H1 (cell line): ENCODE measurements around the gene PPP1R13B. TPM values are rescaled to one million over a fixed set of nuclear protein-coding genes. Genes with fewer than 3 reads are reported as not detected.

Source experiments
- CTCF ChIA-PET: fragments of 300-600 bp; sonication (Branson Sonifier 250); formaldehyde crosslinking; loops from one replicate; lab custom pipeline; 2021; ENCODE audit not compliant: partially characterized antibody; lab: Charles Lee
- POLR2A ChIA-PET: fragments of 300-600 bp; sonication (Branson Sonifier 250); formaldehyde crosslinking; loops from one replicate; lab custom pipeline; 2021; ENCODE audit warnings: inconsistent platforms; ENCODE audit not compliant: partially characterized antibody; lab: Charles Lee
- DNase-seq, 2 experiments: peaks; one replicate each; pipeline versions ENCODE4 v3.0.0 to v3.0.0-alpha.2; 2010 to 2022; ENCODE audit warnings: low spot score in 2 of 2, low read depth in 1 of 2, mixed read lengths in 1 of 2
- FAIRE-seq: peaks from 2 replicates; lab custom pipeline; 2011; peaks lifted over from hg19 to GRCh38; lab: Jason Lieb, UNC
- H2AFZ ChIP-seq: 2 replicates; pipeline ENCODE4 v1.8.1; 2012; ENCODE audit warnings: low read length, inconsistent platforms
- H2AK5ac ChIP-seq: 2 replicates; pipeline ENCODE4 v1.6.1; 2013; ENCODE audit warnings: low read depth, low read length
- H2BK120ac ChIP-seq: replicated peaks from 2 replicates; pipeline ENCODE3; 2013; ENCODE audit warnings: low read depth, low read length, inconsistent platforms
- H2BK12ac ChIP-seq: 2 replicates; pipeline ENCODE4 v1.6.1; 2013; ENCODE audit warnings: low read depth, low read length
- H2BK15ac ChIP-seq: 2 replicates; pipeline ENCODE4 v1.6.1; 2013; ENCODE audit warnings: low read length
- H2BK20ac ChIP-seq: 2 replicates; pipeline ENCODE4 v1.6.1; 2013; ENCODE audit warnings: low read length
- H2BK5ac ChIP-seq: 2 replicates; pipeline ENCODE4 v1.6.1; 2013; ENCODE audit warnings: low read depth, low read length
- H3K14ac ChIP-seq: 2 replicates; pipeline ENCODE4 v1.6.1; 2013; ENCODE audit warnings: inconsistent platforms; ENCODE audit not compliant: insufficient read length
- H3K18ac ChIP-seq: 2 replicates; pipeline ENCODE4 v1.6.1; 2013; ENCODE audit warnings: low read length; ENCODE audit errors: extremely low read depth
- H3K23ac ChIP-seq: 2 replicates; pipeline ENCODE4 v1.6.1; 2013; ENCODE audit warnings: inconsistent platforms; ENCODE audit not compliant: insufficient read length
- H3K23me2 ChIP-seq: 2 replicates; pipeline ENCODE4 v1.6.1; 2013; ENCODE audit warnings: low read depth, low read length
- H3K27ac ChIP-seq: 2 replicates; pipeline ENCODE4 v1.6.1; 2011; ENCODE audit warnings: low read depth, low read length, inconsistent platforms
- H3K27me3 ChIP-seq, 4 experiments: replicated peaks in 1 of 4; 1 replicate in 1 of 4; 2 replicates in 3 of 4; pipeline versions ENCODE4 v1.6.1 to v1.8.1; 2011 to 2013; ENCODE audit warnings: low read length in 3 of 4, mild to moderate bottlenecking in 3 of 4, inconsistent platforms in 2 of 4, mixed read lengths in 2 of 4, moderate library complexity in 1 of 4; ENCODE audit not compliant: control insufficient read depth in 3 of 4, insufficient read depth in 3 of 4; ENCODE audit errors: extremely low read depth in 1 of 4
- H3K36me3 ChIP-seq, 4 experiments: 2 replicates each; pipeline versions ENCODE4 v1.6.1 to v1.8.1; 2011 to 2013; ENCODE audit warnings: mild to moderate bottlenecking in 4 of 4, low read length in 3 of 4, moderate library complexity in 2 of 4, control low read depth in 1 of 4, inconsistent platforms in 1 of 4; ENCODE audit not compliant: insufficient read depth in 4 of 4, control insufficient read depth in 2 of 4
- H3K4ac ChIP-seq: replicated peaks from 2 replicates; pipeline ENCODE3; 2013; ENCODE audit warnings: low read length, low read depth, mixed read lengths, inconsistent platforms; ENCODE audit not compliant: insufficient read length
- H3K4me1 ChIP-seq, 4 experiments: replicated peaks in 1 of 4; 1 replicate in 1 of 4; 2 replicates in 3 of 4; pipeline versions ENCODE4 v1.6.1 to v1.8.1; 2011 to 2013; ENCODE audit warnings: low read length in 3 of 4, inconsistent platforms in 2 of 4, mixed read lengths in 1 of 4; ENCODE audit not compliant: insufficient read depth in 4 of 4, control insufficient read depth in 3 of 4
- H3K4me2 ChIP-seq, 2 experiments: 2 replicates each; pipeline versions ENCODE4 v1.6.1 to v1.8.1; 2011 to 2013; ENCODE audit warnings: low read depth in 2 of 2, low read length in 2 of 2, control low read depth in 1 of 2, inconsistent platforms in 1 of 2, mild to moderate bottlenecking in 1 of 2; ENCODE audit not compliant: insufficient read depth in 1 of 2
- H3K4me3 ChIP-seq, 4 experiments: fragments of 200-600, 300-600 bp in 1 of 4; sonication (generic), shearing (Covaris generic), sonication (Bioruptor Twin) in 1 of 4; 2 replicates each; pipeline versions ENCODE4 v1.5.1 to v1.8.1; 2011 to 2016; ENCODE audit warnings: low read length in 4 of 4, low read depth in 3 of 4, control low read depth in 2 of 4, inconsistent platforms in 2 of 4, mild to moderate bottlenecking in 2 of 4, mixed read lengths in 1 of 4, moderate library complexity in 1 of 4; ENCODE audit not compliant: insufficient read depth in 2 of 4; ENCODE audit errors: extremely low read depth in 1 of 4
- H3K56ac ChIP-seq: replicated peaks from 2 replicates; pipeline ENCODE3; 2013; ENCODE audit warnings: low read depth, mild to moderate bottlenecking, mixed read lengths, low read length, inconsistent platforms; ENCODE audit not compliant: insufficient read length
- H3K79me1 ChIP-seq: 2 replicates; pipeline ENCODE4 v1.6.1; 2013; ENCODE audit warnings: low read depth, low read length, control low read depth
- H3K79me2 ChIP-seq, 2 experiments: 2 replicates each; pipeline versions ENCODE4 v1.6.1 to v1.8.1; 2012 to 2013; ENCODE audit warnings: low read length in 2 of 2, mild to moderate bottlenecking in 2 of 2, inconsistent platforms in 1 of 2; ENCODE audit not compliant: insufficient read depth in 2 of 2, control insufficient read depth in 1 of 2
- H3K9ac ChIP-seq, 4 experiments: replicated peaks in 1 of 4; 1 replicate in 1 of 4; 2 replicates in 3 of 4; pipeline versions ENCODE4 v1.6.1 to v1.8.1; 2011 to 2013; ENCODE audit warnings: low read depth in 3 of 4, low read length in 3 of 4, control low read depth in 2 of 4, mild to moderate bottlenecking in 2 of 4, moderate library complexity in 2 of 4, inconsistent platforms in 1 of 4; ENCODE audit errors: extremely low read depth in 1 of 4
- H3K9me3 ChIP-seq, 2 experiments: 2 replicates each; pipeline versions ENCODE4 v1.6.1 to v1.8.1; 2012 to 2013; ENCODE audit warnings: mild to moderate bottlenecking in 2 of 2, moderate library complexity in 2 of 2, control low read depth in 1 of 2, inconsistent platforms in 1 of 2, low read depth in 1 of 2, low read length in 1 of 2, mixed read lengths in 1 of 2; ENCODE audit not compliant: insufficient read depth in 2 of 2
- H4K20me1 ChIP-seq, 2 experiments: replicated peaks in 1 of 2; 2 replicates each; pipeline versions ENCODE3 to v1.8.1; 2011 to 2013; ENCODE audit warnings: inconsistent platforms in 2 of 2, low read length in 2 of 2, mild to moderate bottlenecking in 1 of 2; ENCODE audit not compliant: insufficient read depth in 2 of 2, control insufficient read depth in 1 of 2
- H4K5ac ChIP-seq: 2 replicates; pipeline ENCODE4 v1.6.1; 2013; ENCODE audit warnings: low read length, low read depth, mixed read lengths, inconsistent platforms; ENCODE audit not compliant: insufficient read length
- H4K8ac ChIP-seq: 2 replicates; pipeline ENCODE4 v1.8.0; 2013; ENCODE audit warnings: mild to moderate bottlenecking, moderate library complexity, low read length, inconsistent platforms; ENCODE audit not compliant: insufficient read depth; ENCODE audit errors: extremely low read depth
- H4K91ac ChIP-seq: replicated peaks from 2 replicates; pipeline ENCODE3; 2013; ENCODE audit warnings: low read length, mixed read lengths, inconsistent platforms; ENCODE audit not compliant: insufficient read length
- BRCA1 ChIP-seq: IDR thresholded peaks from 2 replicates; pipeline ENCODE4 v1.6.1; 2012; ENCODE audit warnings: low read depth, low read length, improper control_type of control experiment
- CBX5 ChIP-seq: fragments of 300-800, 300-1000 bp; sonication (generic); IDR thresholded peaks from 2 replicates; pipeline ENCODE4 v1.7.1; 2016; ENCODE audit warnings: antibody characterized with exemption, low read length, low read depth
- CHD2 ChIP-seq: IDR thresholded peaks from 2 replicates; pipeline ENCODE4 v1.6.1; 2012; ENCODE audit warnings: low read length, improper control_type of control experiment
- HDAC6 ChIP-seq: IDR thresholded peaks from one replicate; pipeline ENCODE4 v1.7.1; 2012; ENCODE audit warnings: low read depth, mild to moderate bottlenecking, inconsistent platforms, low read length, moderate library complexity
- JUN ChIP-seq: IDR thresholded peaks from 2 replicates; pipeline ENCODE4 v1.6.1; 2011; ENCODE audit warnings: low read depth, mild to moderate bottlenecking, improper control_type of control experiment, low read length
- NANOG ChIP-seq: IDR thresholded peaks from 2 replicates; pipeline ENCODE4 v1.6.1; 2011; ENCODE audit warnings: low read length, low read depth, mild to moderate bottlenecking, inconsistent platforms; ENCODE audit not compliant: insufficient read depth, poor library complexity, severe bottlenecking
- SP1 ChIP-seq: IDR thresholded peaks from 2 replicates; pipeline ENCODE4 v1.6.1; 2011; ENCODE audit warnings: low read depth, low read length
- SP4 ChIP-seq: IDR thresholded peaks from 2 replicates; pipeline ENCODE4 v1.6.1; 2012; ENCODE audit warnings: low read length, inconsistent platforms
- WGBS, 2 experiments: shearing (Covaris generic) in 1 of 2; methylation state at CpG; one replicate each; pipeline versions ENCODE4 v1.1.6 to v1.1.7; 2013 to 2015; ENCODE audit warnings: low lambda C conversion rate in 2 of 2, mixed read lengths in 2 of 2, inconsistent platforms in 1 of 2, low coverage in 1 of 2, missing lambda C conversion rate in 1 of 2; ENCODE audit not compliant: insufficient replicate concordance in 2 of 2, insufficient coverage in 1 of 2, insufficient read length in 1 of 2; ENCODE audit errors: extremely low coverage in 1 of 2, missing lambda C conversion rate in 1 of 2; 5-methylcytosine and 5-hydroxymethylcytosine counted together
- polyA plus RNA-seq, 7 experiments: library from polyadenylated mRNA; depleted of rRNA in 3 of 7; stranded (reverse) in 5 of 7; unstranded in 2 of 7; fragments of >200 nt in 5 of 7; fragments of 200-250 nt in 2 of 7; gene quantifications; 1 replicate in 5 of 7; 2 replicates in 1 of 7; 4 replicates in 1 of 7; pipeline versions ENCODE4 v1.2.1 to v1.2.3, GENCODE V29; 2011 to 2013; ENCODE audit warnings: missing spikeins in 2 of 7, mixed read lengths in 2 of 7
- total RNA-seq: library from RNA; stranded (reverse); fragmentation: NEBNext Ultra II Directional; extraction: Animal tissue kit (Norgen Biotek cat#: 25700); gene quantifications from 2 replicates; pipeline ENCODE4 v1.2.1, GENCODE V29; 2021
- TF ChIP-seq, protein P1 (sequence below): IDR thresholded peaks from 2 replicates; pipeline ENCODE4 v1.6.1; 2012; ENCODE audit warnings: inconsistent platforms

PPP1R13B gene
- total and polyA plus RNA-seq, 2 of the 8 experiments (the other 6 are each of a cell fraction or from before 2014, with no cell fraction given): 2.6 to 8.9 TPM

DNA sequence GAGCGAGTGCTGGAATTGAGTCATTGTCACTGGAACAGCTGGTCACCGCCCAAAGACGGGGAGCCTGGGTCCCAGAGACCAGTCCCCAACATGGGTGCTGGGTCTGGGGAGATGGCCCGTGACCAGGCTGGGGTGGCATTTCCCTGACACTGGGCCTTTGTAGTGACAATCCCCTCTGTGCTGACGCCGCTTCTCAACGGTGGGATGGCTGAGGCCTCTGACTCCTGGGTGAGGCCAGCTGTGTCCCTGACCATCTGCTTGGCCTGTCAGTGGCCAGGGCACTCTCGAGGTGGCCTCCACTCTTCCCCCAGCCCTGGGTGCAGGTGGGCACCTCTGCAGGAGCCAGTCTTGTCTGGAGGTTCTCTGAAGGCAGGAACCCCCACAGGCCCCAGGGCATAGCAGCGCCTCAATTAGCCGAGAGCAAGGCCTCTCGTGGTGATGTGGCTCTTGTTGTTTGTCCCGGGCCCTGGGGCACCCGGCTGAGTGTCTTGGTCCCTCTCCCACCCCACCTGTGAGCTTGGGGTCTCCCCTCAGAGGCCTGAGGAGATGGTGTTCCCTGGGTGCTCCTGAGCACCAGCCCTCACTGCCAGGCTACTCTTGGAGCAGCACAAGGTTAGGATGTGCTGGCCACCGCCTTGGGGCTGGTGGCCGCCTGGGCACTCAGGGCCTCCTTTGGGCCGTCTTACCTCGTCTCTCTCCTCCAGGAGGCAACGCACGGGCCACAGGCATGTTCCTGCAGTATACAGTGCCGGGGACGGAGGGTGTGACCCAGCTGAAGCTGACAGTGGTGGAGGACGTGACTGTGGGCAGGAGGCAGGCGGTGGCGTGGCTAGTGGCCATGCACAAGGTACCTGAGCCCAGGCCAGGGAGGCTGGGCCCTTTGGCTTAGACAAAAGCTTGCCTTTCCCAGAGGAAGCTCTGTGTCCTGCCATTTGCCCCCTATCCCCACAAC is 115.2 kb downstream of the PPP1R13B start:
- Histone ChIP-seq H2BK120ac (no peak overlapping the region), H3K79me2 (no peaks in the 10 kb centered on the region), H2BK15ac (no peak overlapping the region), H3K14ac (no peak overlapping the region), H3K9ac (no peak overlapping the region), H3K18ac (no peak overlapping the region), H3K36me3 (peaks cover 3 to 21% (median 13%) of the 10 kb centered on the region in 4 experiments; a peak in 6 of 8 replicates), H3K23ac (no peak overlapping the region), H3K27ac (no peak overlapping the region), H2BK5ac (no peak overlapping the region), H4K20me1 (peaks cover 5 to 16% of the 10 kb centered on the region in 2 experiments), H3K9me3 (no peaks in the 10 kb centered on the region), H3K79me1 (no peaks in the 10 kb centered on the region; the same call in 1 of the 2 replicates), H3K56ac (no peak overlapping the region), H4K8ac (peak overlapping the region; percentile 11), H4K5ac (no peak overlapping the region), H3K4me1 (no peaks in the 10 kb centered on the region; a peak in 1 of 7 replicates), H3K23me2 (no peaks in the 10 kb centered on the region), H2BK20ac (no peak overlapping the region), H3K4me2 (no peak overlapping the region), H2BK12ac (no peak overlapping the region), H4K91ac (no peak overlapping the region), H3K27me3 (no peaks in the 10 kb centered on the region), H3K4me3 (no peak overlapping the region), H2AFZ (no peak overlapping the region), H3K4ac (no peak overlapping the region), H2AK5ac (no peak overlapping the region)
- ChIA-PET CTCF (interaction anchor here (0.6 to 1.2 kb wide), 3 partner anchors 37 to 1200 kb away, joined by 3 to 5 read pairs (median 3); no protein-coding TSS in a partner anchor), POLR2A (interaction anchor here (0.7 to 1.5 kb wide), 2 partner anchors 14 to 29 kb away, joined by 3 to 7 read pairs; no protein-coding TSS in a partner anchor)
- no peak for DNase-seq
- 96% methylated on average over 20 of the region's 24 CpGs; no CpG with 5 or more reads in 1 of the 2 experiments for WGBS, 2 experiments
- FAIRE-seq: no peak
- TF ChIP-seq SP1 (no peak), JUN (no peak), NANOG (no peak), BRCA1 (no peak), SP4 (no peak), CBX5 (no peak), HDAC6 (no peak), CHD2 (no peak)
- TF ChIP-seq, protein P1, sequence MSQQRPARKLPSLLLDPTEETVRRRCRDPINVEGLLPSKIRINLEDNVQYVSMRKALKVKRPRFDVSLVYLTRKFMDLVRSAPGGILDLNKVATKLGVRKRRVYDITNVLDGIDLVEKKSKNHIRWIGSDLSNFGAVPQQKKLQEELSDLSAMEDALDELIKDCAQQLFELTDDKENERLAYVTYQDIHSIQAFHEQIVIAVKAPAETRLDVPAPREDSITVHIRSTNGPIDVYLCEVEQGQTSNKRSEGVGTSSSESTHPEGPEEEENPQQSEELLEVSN: no peak
